Measurements from ENCODE around the gene TRPC1. TPM values are rescaled to one million over a fixed set of nuclear protein-coding genes. Genes with fewer than 3 reads are reported as not detected.
"Not testable (repeated sequence)": the region's sequence is repeated elsewhere in the genome, so short reads cannot be mapped to it uniquely, and the experiment has no call there.

TRPC1 gene
- total RNA-seq, 1 donor from 2014 or later, result 19.2 TPM

GRCh38 chr3:142735462-142735861, 11.6 kb downstream of the TRPC1 start:
- Mint-ChIP-seq H3K4me3 (ENCODE audit: unreplicated experiment) (no peak overlapping the region), H3K27ac (ENCODE audit: unreplicated experiment) (no peak overlapping the region), H3K9me3 (ENCODE audit: unreplicated experiment) (no peaks in the 10 kb centered on the region), H3K36me3 (ENCODE audit: low read depth, unreplicated experiment) (no peaks in the 10 kb centered on the region), H3K4me1 (ENCODE audit: low read depth, unreplicated experiment) (peaks cover 1% of the 10 kb centered on the region), H3K27me3 (ENCODE audit: low read depth, unreplicated experiment) (no peaks in the 10 kb centered on the region)
- Histone ChIP-seq H3K4me1 (ENCODE audit: insufficient read depth, low read length) (no peaks in the 10 kb centered on the region), H3K9ac (ENCODE audit: low read length) (no peak overlapping the region), H4K20me1 (ENCODE audit: insufficient read depth, low read length) (no peaks in the 10 kb centered on the region), H2AFZ (ENCODE audit: low read depth, low read length) (no peak overlapping the region), H3K79me2 (ENCODE audit: insufficient read depth, low read length) (no peaks in the 10 kb centered on the region), H3K4me2 (ENCODE audit: low read length) (no peak overlapping the region), H3K27ac (ENCODE audit: low read depth, low read length) (no peak overlapping the region), H3K9me3 (ENCODE audit: insufficient read depth, low read depth, low read length) (no peaks in the 10 kb centered on the region), H3K4me3 (ENCODE audit: insufficient read depth, low read depth, low read length) (no peak overlapping the region), H3K27me3 (ENCODE audit: insufficient read depth, low read length) (no peaks in the 10 kb centered on the region), H3K36me3 (ENCODE audit: insufficient read depth, low read length) (no peaks in the 10 kb centered on the region)
- no peak for FAIRE-seq
- TF ChIP-seq CTCF (IDR thresholded peaks at IDR 0.05; ENCODE audit: insufficient read depth, low read depth, low read length), result no peak
- TF ChIP-seq EZH2 (IDR thresholded peaks at IDR 0.05; ENCODE audit: insufficient read depth, low read length), result no peak
- no peak for DNase-seq (ENCODE audit: low read depth)

GRCh38 chr3:142738396-142738795, 14.6 kb downstream of the TRPC1 start:
- Histone ChIP-seq H3K4me2 (ENCODE audit: low read length) (no peak overlapping the region), H3K9ac (ENCODE audit: low read length) (no peak overlapping the region), H3K27ac (ENCODE audit: low read depth, low read length) (no peak overlapping the region), H3K4me1 (ENCODE audit: insufficient read depth, low read length) (no peaks in the 10 kb centered on the region), H3K27me3 (ENCODE audit: insufficient read depth, low read length) (no peaks in the 10 kb centered on the region), H3K79me2 (ENCODE audit: insufficient read depth, low read length) (no peaks in the 10 kb centered on the region), H4K20me1 (ENCODE audit: insufficient read depth, low read length) (no peaks in the 10 kb centered on the region), H3K36me3 (ENCODE audit: insufficient read depth, low read length) (no peaks in the 10 kb centered on the region), H3K9me3 (ENCODE audit: insufficient read depth, low read depth, low read length) (no peaks in the 10 kb centered on the region), H2AFZ (ENCODE audit: low read depth, low read length) (no peak overlapping the region), H3K4me3 (ENCODE audit: insufficient read depth, low read depth, low read length) (no peak overlapping the region)
- Mint-ChIP-seq H3K9me3 (ENCODE audit: unreplicated experiment) (no peaks in the 10 kb centered on the region), H3K4me3 (ENCODE audit: unreplicated experiment) (no peak overlapping the region), H3K36me3 (ENCODE audit: low read depth, unreplicated experiment) (no peaks in the 10 kb centered on the region), H3K27me3 (ENCODE audit: low read depth, unreplicated experiment) (no peaks in the 10 kb centered on the region), H3K4me1 (ENCODE audit: low read depth, unreplicated experiment) (peaks cover 1% of the 10 kb centered on the region), H3K27ac (ENCODE audit: unreplicated experiment) (no peak overlapping the region)
- DNase-seq (ENCODE audit: low read depth) (no peak), FAIRE-seq (no peak)
- TF ChIP-seq EZH2 (IDR thresholded peaks at IDR 0.05; ENCODE audit: insufficient read depth, low read length) (no peak), CTCF (IDR thresholded peaks at IDR 0.05; ENCODE audit: insufficient read depth, low read depth, low read length) (no peak)

- H3K4me3 Mint-ChIP-seq (ENCODE audit: unreplicated experiment), result no peak overlapping the region
- H3K27ac Mint-ChIP-seq (ENCODE audit: unreplicated experiment), result no peak overlapping the region
- H3K4me1 ChIP-seq (ENCODE audit: insufficient read depth, low read length), result no peaks in the 10 kb centered on the region
- H3K36me3 ChIP-seq (ENCODE audit: insufficient read depth, low read length), result peaks cover 5% of the 10 kb centered on the region
- FAIRE-seq, result no peak
- no peak for DNase-seq (ENCODE audit: low read depth)
- no peak overlapping the region for H3K4me2 ChIP-seq (ENCODE audit: low read length)
- H3K27me3 Mint-ChIP-seq (ENCODE audit: low read depth, unreplicated experiment), result no peaks in the 10 kb centered on the region
- no peak overlapping the region for H3K4me3 ChIP-seq (ENCODE audit: insufficient read depth, low read depth, low read length)
- H3K27me3 ChIP-seq (ENCODE audit: insufficient read depth, low read length), result no peaks in the 10 kb centered on the region
- H4K20me1 ChIP-seq (ENCODE audit: insufficient read depth, low read length), result no peaks in the 10 kb centered on the region
- no peak overlapping the region for H2AFZ ChIP-seq (ENCODE audit: low read depth, low read length)
- no peak overlapping the region for H3K27ac ChIP-seq (ENCODE audit: low read depth, low read length)
- H3K9me3 Mint-ChIP-seq (ENCODE audit: unreplicated experiment), result peaks cover 6% of the 10 kb centered on the region
- H3K79me2 ChIP-seq (ENCODE audit: insufficient read depth, low read length), result no peaks in the 10 kb centered on the region
- no peak overlapping the region for H3K9ac ChIP-seq (ENCODE audit: low read length)
- TF ChIP-seq CTCF (IDR thresholded peaks at IDR 0.05; ENCODE audit: insufficient read depth, low read depth, low read length), result no peak
- TF ChIP-seq EZH2 (IDR thresholded peaks at IDR 0.05; ENCODE audit: insufficient read depth, low read length), result no peak
- H3K9me3 ChIP-seq (ENCODE audit: insufficient read depth, low read depth, low read length), result no peaks in the 10 kb centered on the region
- H3K4me1 Mint-ChIP-seq (ENCODE audit: low read depth, unreplicated experiment), result no peaks in the 10 kb centered on the region
- peaks cover 13% of the 10 kb centered on the region for H3K36me3 Mint-ChIP-seq (ENCODE audit: low read depth, unreplicated experiment)
Observed at GRCh38 chr3:142746646-142747045, 22.8 kb downstream of the TRPC1 start.

- H3K4me1 ChIP-seq (ENCODE audit: insufficient read depth, low read length); H3K4me3 ChIP-seq (ENCODE audit: insufficient read depth, low read depth, low read length); H3K4me2 ChIP-seq (ENCODE audit: low read length); H3K27me3 ChIP-seq (ENCODE audit: insufficient read depth, low read length); DNase-seq (ENCODE audit: low read depth); H3K4me3 Mint-ChIP-seq (ENCODE audit: unreplicated experiment); H3K9ac ChIP-seq (ENCODE audit: low read length); H3K9me3 ChIP-seq (ENCODE audit: insufficient read depth, low read depth, low read length); H3K79me2 ChIP-seq (ENCODE audit: insufficient read depth, low read length); H3K27me3 Mint-ChIP-seq (ENCODE audit: low read depth, unreplicated experiment); H3K27ac Mint-ChIP-seq (ENCODE audit: unreplicated experiment); H3K27ac ChIP-seq (ENCODE audit: low read depth, low read length); FAIRE-seq; H3K4me1 Mint-ChIP-seq (ENCODE audit: low read depth, unreplicated experiment); H4K20me1 ChIP-seq (ENCODE audit: insufficient read depth, low read length); H3K36me3 ChIP-seq (ENCODE audit: insufficient read depth, low read length); H3K9me3 Mint-ChIP-seq (ENCODE audit: unreplicated experiment); H2AFZ ChIP-seq (ENCODE audit: low read depth, low read length): not testable (repeated sequence)
- H3K36me3 Mint-ChIP-seq (ENCODE audit: low read depth, unreplicated experiment), result peaks cover 15% of the 10 kb centered on the region
Observed at GRCh38 chr3:142750531-142750930, 26.7 kb downstream of the TRPC1 start.

Data from astrocyte (in vitro differentiated cells and primary cell).